Medulla oblongata (tissue), 1 donor: ENCODE data around the gene FLOT2.
A peak's percentile ranks its signal among the peaks of the same experiment; 100 is the strongest.
"Not testable (repeated sequence)": the region's sequence is repeated elsewhere in the genome, so short reads cannot be mapped to it uniquely, and the experiment has no call there.

Experiments used
- DNase-seq: peaks from one replicate; pipeline ENCODE4 v3.0.0-alpha.2; 2015; ENCODE audit errors: extremely low spot score

FLOT2 gene

DNA sequence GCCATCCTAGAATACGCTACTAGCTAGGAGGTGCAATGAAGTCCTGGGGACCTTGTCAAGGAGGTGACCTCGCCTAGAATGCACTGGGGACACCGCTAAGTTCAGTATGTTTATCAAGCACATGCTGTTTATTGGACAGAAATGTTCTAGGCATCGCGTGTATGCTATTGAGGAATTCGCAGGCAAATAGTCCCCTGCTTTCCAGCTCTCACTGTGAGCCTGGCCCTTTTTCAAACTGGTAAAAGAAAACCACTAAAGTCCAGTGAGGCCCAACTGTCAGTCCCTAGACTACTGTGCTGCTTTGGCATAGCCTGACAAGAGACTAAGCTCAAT lies 53.8 kb downstream of the FLOT2 start:
- no peak for DNase-seq

GRCh38 chr17:28842282-28843012 lies 55.1 kb downstream of the FLOT2 start, which contains the start of gene FAM222B:
Gene FAM222B, minus strand, starts transcription at chr17:28842790. Its CDS starts 76,123 bp downstream, at chr17:28766667.
- peak; percentile 88 for DNase-seq

DNA sequence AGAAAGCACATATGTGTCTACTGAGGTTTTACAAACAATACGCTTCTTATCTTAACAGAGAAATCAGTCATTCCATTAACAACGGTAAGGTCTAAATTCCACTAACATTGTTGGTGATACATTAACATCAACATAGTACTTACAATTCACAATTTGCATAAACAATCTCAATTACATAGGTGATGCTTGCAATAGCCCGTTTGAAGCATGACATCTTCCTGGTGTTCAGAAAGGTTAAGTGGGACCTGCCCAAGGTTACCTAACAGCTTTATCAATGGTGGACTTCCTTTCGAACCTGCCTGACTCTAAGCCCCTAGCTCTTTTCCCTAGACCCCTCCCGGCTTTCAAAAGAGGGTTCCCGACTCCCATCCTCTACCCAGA lies 55.6 kb downstream of the FLOT2 start:
- DNase-seq, result no peak

- no peak for DNase-seq
These were observed 58.3 kb downstream of the FLOT2 start for GRCh38 chr17:28839221-28839620.

DNA sequence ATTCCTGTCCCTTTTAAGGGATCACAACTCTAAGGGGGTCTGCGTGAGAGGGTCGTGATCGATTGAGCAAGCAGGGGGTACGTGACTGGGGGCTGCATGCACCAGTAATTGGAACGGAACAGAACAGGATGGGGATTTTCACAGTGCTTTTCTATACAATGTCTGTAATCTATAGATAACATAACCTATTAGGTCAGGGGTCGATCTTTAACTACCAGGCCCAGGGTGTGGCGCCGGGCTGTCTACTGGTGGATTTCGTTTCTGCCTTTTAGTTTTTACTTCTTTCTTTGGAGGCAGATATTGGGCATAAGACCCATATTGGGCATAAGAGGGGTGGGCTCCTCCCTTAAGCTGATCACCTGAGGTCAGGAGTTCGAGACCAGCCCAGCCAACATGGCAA lies 61.0 kb downstream of the FLOT2 start:
- not testable (repeated sequence) for DNase-seq

DNA sequence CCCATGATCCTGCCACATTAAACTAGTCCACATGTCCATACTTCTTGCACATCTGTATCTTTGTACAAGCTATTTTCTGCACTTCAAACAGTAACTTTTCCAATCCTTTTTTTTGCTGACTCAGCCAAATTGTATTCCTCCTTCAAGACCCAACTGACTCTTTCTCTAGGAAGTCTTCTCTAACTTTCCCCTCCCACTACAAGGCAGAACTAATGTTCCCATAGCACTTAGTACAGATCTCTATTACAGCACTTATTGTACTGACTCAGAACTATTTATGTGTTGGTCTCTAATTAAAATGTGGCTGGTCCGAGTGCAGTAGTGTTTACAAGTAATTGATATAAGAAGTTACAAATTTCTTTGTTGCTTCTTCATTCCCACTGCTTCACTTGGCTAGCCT lies 63.1 kb downstream of the FLOT2 start:
- no peak for DNase-seq
